SH-SY5Y (cell line): ENCODE data around the gene C1orf105.

Experiments used
- GATA2 ChIP-seq: IDR thresholded peaks from 2 replicates; pipeline ENCODE4 v1.6.1; 2011; ENCODE audit warnings: mild to moderate bottlenecking, low read depth, low read length
- GATA3 ChIP-seq: IDR thresholded peaks from 2 replicates; pipeline ENCODE4 v1.6.1; 2011; ENCODE audit warnings: low read depth, mild to moderate bottlenecking, low read length, moderate library complexity

Gene C1orf105

DNA sequence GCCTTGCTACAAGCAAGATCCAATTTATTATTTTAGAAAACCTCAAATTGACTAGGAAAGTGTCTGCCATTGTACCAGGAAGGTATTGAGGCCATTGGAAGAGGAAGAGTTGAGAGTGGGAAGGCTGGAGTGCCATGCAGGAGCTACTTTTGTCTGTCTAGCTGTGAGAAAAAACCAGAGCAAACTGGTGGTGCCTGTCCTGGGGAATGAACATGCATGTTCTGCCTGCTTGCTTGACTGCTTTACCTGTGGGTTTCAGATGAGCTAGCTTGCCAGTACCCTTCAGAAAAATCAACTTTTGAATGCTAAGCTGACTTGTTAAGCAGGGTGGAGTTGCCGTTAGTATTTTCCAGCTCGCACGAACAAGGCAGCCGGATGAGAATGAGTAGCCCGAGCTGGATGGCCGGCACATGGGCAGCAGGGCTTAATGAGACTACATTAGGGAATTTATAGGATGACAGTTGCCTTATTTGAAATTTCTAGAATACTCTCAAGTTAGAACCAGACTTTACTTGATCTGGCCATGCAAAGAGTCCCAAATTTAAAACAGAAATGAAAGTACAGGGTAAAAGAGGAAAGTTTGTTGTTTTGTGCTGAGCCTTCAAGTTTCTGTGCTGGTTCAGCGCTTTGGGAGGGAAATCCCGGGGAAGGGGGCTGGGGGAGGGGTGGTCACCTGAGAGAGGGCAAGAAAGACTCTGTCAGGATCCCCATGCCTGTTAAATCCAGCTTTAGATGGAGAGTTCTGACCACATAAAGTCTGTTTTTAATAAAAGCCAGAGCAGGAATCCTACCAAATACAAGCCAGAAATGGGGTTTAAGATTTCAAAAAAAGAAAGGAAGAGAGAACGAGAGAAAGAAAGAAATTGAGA lies 29.6 kb upstream of the C1orf105 start:
- TF ChIP-seq GATA2 = no peak
- no peak for TF ChIP-seq GATA3

- TF ChIP-seq GATA2 = no peak
- no peak for TF ChIP-seq GATA3
Measured at GRCh38 chr1:172391976-172392375, 28.5 kb upstream of the C1orf105 start.

DNA sequence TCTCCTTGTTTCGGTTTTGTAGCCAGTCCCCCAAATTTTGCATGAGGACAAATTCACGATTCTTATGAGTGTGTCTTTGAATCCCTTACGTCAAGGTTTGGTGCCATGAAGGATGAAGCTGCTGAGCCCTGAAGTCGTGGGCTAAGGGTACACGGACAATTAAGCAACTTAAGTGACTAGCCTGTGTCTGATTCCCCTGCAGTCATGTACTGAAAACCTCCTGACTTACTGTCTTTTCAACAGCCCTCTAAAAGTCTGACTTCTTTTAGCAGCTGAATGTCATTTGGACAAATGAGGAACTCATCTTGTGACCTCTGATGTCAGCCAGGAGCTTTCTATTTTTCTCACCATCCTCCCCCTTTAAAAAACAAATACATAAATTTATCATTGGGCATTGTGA lies 27.1 kb upstream of the C1orf105 start:
- TF ChIP-seq GATA2 (no peak), GATA3 (no peak)

- TF ChIP-seq GATA2 = no peak
- TF ChIP-seq GATA3 = no peak
Measured at GRCh38 chr1:172394141-172394751, 26.2 kb upstream of the C1orf105 start.

GRCh38 chr1:172394811-172395210 lies 25.7 kb upstream of the C1orf105 start:
- TF ChIP-seq GATA2 = no peak
- no peak for TF ChIP-seq GATA3

GRCh38 chr1:172395576-172395975 lies 24.9 kb upstream of the C1orf105 start:
- TF ChIP-seq GATA3 = no peak
- TF ChIP-seq GATA2 = no peak

DNA sequence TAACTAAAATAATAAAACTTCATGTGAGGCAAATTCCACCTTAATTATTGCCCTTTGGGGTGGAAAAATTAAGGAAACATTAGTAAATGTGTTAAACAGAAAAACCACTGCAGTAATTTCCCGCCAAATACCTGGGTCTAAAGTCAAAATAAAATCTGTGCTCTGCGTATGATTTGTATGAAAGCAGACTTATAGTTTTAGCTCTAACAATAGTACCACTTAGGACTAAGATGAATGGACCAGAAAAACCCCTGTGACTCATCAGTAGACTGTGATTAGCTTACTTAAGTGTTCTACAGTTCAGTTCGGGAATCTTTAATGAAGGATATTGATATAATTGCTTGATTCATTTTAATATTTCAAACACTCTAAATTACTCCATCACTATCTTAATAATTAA lies 23.3 kb upstream of the C1orf105 start:
- TF ChIP-seq GATA2 (no peak), GATA3 (no peak)

DNA sequence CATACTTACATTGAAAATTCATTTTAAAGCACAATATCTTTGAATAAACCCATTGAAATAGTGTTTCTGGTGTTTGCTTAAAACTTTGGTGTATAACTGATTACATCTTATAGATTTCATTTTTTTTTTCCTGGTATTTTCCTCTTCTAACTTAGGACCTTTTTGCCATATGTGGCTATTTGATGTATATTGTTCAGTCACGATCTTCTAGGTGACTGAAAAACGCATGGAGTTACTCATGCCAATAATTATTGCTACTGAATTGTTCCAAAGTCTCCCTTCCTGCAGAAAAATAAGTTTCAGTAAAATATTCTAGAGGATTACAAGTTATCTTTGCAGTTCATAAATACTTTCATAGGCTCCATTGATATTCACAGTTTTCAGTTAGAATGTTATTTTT lies 22.9 kb upstream of the C1orf105 start:
- TF ChIP-seq GATA3 (no peak), GATA2 (no peak)

DNA sequence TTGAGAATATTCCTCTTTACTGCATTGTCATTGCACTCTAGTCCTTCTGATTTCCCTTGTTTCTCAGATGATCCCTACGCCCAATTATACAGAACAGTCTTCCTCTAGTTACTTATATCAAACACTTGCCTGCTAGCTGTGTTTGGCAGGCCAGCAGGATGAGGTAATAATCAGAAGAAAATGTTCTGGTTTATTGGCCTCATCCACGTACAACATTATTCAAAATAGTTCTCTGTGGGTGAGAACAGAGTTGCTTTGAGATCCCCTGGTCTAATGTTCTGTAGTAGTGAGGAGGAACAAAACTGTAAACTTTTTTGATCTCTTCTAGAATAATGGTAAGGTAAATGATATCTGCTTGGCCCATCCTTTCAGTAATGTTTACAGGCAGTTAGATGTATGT lies 22.3 kb upstream of the C1orf105 start:
- no peak for TF ChIP-seq GATA2
- no peak for TF ChIP-seq GATA3

- TF ChIP-seq GATA2 = no peak
- no peak for TF ChIP-seq GATA3
Measured at GRCh38 chr1:172398970-172399755, 21.3 kb upstream of the C1orf105 start.

DNA sequence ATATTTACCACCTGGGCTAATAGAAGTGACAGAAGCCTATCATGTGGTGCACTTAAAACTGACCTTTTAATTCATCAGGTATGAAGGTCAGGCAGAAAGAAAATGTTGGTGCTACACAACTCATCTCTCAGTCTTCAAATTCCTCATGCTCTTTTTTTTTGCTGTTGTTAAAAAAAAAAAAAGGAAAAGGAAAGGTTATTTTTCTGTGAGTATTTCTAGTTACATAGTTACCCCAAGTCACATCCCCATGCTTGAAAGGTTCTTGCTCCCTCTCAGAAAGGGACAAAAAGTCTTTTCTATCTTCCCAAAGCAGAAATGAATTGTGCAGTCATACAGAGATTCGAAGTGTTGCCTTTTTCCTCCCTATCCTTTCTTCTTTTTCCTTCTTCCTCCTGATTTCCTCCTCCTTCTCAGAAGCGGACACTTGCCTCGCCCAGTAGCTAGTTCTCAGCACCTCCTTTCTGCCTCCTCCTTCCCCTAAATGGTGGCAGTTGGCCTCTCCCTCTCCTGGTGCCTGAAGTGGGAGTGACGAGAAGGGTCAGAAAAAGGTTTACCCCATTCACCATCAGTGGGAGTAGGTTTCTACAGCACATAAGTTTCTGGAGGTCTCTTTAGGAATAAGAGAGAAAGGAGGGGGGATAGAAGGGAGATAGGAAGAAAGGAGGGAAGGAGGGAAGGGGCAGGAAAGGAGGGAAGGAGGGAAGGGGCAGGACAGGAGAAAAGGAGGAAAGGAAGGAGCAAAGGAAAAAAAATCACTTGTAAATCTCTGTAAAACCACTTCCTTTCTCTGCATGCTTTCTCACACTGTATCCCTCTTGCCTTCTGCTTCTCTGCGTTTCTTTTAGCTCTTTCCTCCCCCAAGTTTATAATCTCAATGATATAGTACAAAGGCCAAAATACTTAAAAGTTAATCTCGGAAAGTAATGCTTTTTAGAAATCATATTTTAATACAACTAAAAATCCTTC lies 20.4 kb upstream of the C1orf105 start:
- no peak for TF ChIP-seq GATA2
- no peak for TF ChIP-seq GATA3

- TF ChIP-seq GATA3 (no peak), GATA2 (no peak)
Measured at GRCh38 chr1:172400722-172401105, 19.8 kb upstream of the C1orf105 start.

DNA sequence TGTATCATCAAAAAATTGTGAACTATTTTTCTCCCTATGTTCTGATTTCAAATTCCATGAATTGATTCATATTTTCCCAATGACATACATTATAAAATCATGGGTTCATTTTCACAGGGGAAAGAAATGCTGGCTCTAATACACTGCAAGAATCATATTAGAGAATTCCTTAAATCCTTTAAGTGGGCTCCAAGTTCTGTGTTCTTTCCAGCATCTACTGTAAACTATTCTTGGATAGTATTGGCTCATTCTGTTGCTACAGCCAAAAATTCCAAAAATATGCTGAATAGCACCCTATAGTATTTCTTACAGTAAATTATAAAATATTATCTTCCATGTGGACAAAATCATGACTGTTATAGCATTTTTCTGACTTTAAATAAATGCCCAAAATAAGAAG lies 19.0 kb upstream of the C1orf105 start:
- TF ChIP-seq GATA3 (no peak), GATA2 (no peak)

GRCh38 chr1:172401892-172402291 lies 18.6 kb upstream of the C1orf105 start:
- no peak for TF ChIP-seq GATA2
- no peak for TF ChIP-seq GATA3

GRCh38 chr1:172402878-172403569 lies 17.5 kb upstream of the C1orf105 start:
- no peak for TF ChIP-seq GATA2
- no peak for TF ChIP-seq GATA3
